Activated naive CD4-positive, alpha-beta T cell treated with anti-CD3 and anti-CD28 coated beads for 36 hours (primary cell): Measurements from ENCODE around the gene DOHH. TPM values are rescaled to one million over a fixed set of nuclear protein-coding genes. Genes with fewer than 3 reads are reported as not detected.
"Not testable (repeated sequence)": the region's sequence is repeated elsewhere in the genome, so short reads cannot be mapped to it uniquely, and the experiment has no call there.

Experiments
- CTCF ChIA-PET: fragments of 350-600 bp; sonication (Branson Sonifier 250); formaldehyde crosslinking; loops from one replicate; lab custom pipeline; 2021; ENCODE audit warnings: antibody characterized with exemption; lab: Charles Lee
- DNase-seq: peaks from one replicate; pipeline ENCODE4 v3.0.0-alpha.2; 2020
- H3K27ac Mint-ChIP-seq: one replicate; pipeline ENCODE4 v1.8.0; 2021; ENCODE audit warnings: mild to moderate bottlenecking, mixed read lengths
- H3K27me3 Mint-ChIP-seq: one replicate; pipeline ENCODE4 v1.8.0; 2021; ENCODE audit warnings: low read depth, mixed read lengths
- H3K36me3 Mint-ChIP-seq: one replicate; pipeline ENCODE4 v1.8.0; 2021; ENCODE audit warnings: low read depth, mixed read lengths
- H3K4me1 Mint-ChIP-seq: one replicate; pipeline ENCODE4 v1.8.0; 2021; ENCODE audit warnings: low read depth, mixed read lengths
- H3K4me3 Mint-ChIP-seq: one replicate; pipeline ENCODE4 v1.8.0; 2021; ENCODE audit warnings: mild to moderate bottlenecking, moderate library complexity, mixed read lengths
- H3K9me3 Mint-ChIP-seq: one replicate; pipeline ENCODE4 v1.8.0; 2021; ENCODE audit warnings: mixed read lengths
- intact Hi-C: fragments of 100-400 bp; cut with micrococcal nuclease; formaldehyde crosslinking; loops from one replicate; pipeline ENCODE4 v1.15.1; 2023
- total RNA-seq, 2 experiments: library from RNA; stranded (reverse); gene quantifications; one replicate each; pipeline ENCODE4 v1.2.3, GENCODE V29; 2021

Gene DOHH
- total RNA-seq, 2 experiments from 2014 or later, result 13.3 to 14.0 TPM

DNA sequence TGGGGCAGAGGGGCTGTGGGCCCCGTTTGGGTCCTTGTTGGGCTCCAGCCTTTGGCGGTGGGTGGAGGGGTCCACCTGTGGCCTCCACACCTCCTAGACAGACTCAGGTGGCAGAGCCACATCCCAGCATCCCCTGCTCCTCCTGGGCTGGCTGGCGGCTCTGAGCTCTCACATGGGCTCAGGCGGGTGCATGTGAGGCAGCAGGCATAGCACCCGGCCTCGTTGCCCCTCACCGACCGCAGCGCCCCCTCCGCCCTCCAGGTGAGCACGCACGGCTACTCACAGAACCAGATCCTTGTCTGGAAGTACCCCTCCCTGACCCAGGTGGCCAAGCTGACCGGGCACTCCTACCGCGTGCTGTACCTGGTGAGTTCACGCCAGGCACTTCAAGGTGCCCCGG is 32.6 kb upstream of the DOHH start:
- H3K36me3 Mint-ChIP-seq, result peaks cover 6% of the 10 kb centered on the region
- DNase-seq, result no peak
- intact Hi-C loops, result no loop called here
- H3K27ac Mint-ChIP-seq, result no peak overlapping the region
- H3K9me3 Mint-ChIP-seq, result no peaks in the 10 kb centered on the region
- H3K27me3 Mint-ChIP-seq, result no peaks in the 10 kb centered on the region
- CTCF ChIA-PET, result interaction anchor here (0.6 kb wide), 1 partner anchor 362 kb away, joined by 3 read pairs; no protein-coding TSS in a partner anchor
- no peaks in the 10 kb centered on the region for H3K4me1 Mint-ChIP-seq
- no peak overlapping the region for H3K4me3 Mint-ChIP-seq

DNA sequence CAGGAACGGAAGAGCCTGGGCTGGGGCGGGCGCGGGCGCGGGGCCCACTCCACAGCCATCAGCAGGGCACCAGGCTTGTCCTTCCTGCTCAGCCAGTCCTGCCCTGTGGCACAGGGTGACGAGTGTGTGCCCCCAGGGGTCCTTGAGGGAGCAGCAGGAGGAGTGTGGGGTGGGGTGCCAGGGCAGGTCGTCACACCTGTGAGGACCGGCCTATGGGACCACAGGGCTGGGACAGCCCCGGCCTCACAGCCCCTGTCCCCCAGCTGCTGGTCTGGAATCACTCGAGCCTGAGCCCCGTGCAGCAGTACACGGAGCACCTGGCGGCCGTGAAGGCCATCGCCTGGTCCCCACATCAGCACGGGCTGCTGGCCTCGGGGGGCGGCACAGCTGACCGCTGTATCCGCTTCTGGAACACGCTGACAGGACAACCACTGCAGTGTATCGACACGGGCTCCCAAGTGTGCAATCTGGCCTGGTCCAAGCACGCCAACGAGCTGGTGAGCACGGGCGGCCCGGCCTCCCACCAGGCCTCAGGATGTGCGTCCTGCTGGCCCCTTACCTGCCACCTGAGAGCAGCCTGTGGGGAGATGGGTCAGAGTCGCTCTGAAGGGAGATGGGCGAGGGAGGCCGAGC is 31.8 kb upstream of the DOHH start:
- CTCF ChIA-PET, result no interaction called here
- Mint-ChIP-seq H3K9me3 (no peaks in the 10 kb centered on the region), H3K27me3 (no peaks in the 10 kb centered on the region), H3K36me3 (peaks cover 4% of the 10 kb centered on the region), H3K4me1 (no peaks in the 10 kb centered on the region), H3K27ac (no peak overlapping the region), H3K4me3 (no peak overlapping the region)
- intact Hi-C loops, result no loop called here
- no peak for DNase-seq

DNA sequence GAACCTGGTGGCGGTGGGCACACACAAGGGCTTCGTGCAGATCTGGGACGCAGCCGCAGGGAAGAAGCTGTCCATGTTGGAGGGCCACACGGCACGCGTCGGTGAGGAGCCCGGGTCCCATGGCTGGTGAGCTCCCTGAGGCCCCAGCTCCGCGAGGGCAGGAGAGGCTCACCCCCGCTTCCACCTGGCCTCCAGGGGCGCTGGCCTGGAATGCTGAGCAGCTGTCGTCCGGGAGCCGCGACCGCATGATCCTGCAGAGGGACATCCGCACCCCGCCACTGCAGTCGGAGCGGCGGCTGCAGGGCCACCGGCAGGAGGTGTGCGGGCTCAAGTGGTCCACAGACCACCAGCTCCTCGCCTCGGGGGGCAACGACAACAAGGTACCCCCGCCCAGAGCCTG is 31.2 kb upstream of the DOHH start:
- DNase-seq, result no peak
- H3K4me3 Mint-ChIP-seq, result no peak overlapping the region
- CTCF ChIA-PET, result no interaction called here
- intact Hi-C loops, result no loop called here
- H3K27me3 Mint-ChIP-seq, result no peaks in the 10 kb centered on the region
- H3K9me3 Mint-ChIP-seq, result no peaks in the 10 kb centered on the region
- H3K4me1 Mint-ChIP-seq, result no peaks in the 10 kb centered on the region
- H3K27ac Mint-ChIP-seq, result no peak overlapping the region
- H3K36me3 Mint-ChIP-seq, result peaks cover 8% of the 10 kb centered on the region

DNA sequence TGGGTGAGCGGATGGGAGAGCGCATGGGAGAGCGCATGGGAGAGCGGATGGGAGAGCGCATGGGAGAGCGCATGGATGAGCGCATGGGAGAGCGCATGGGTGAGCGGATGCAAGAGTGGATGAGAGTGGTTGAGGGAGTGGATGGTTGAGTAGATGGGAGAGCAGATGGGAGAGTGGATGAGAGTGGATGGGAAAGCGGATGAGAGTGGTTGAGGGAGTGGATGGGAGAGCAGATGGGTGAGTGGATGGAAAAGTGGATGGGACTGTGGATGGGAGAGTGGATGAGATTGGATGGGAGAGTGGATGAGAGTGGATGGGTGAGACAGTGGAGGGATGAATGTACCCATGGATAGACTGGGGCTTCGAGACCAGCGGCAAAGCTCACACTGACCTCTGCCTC is 29.9 kb upstream of the DOHH start:
- intact Hi-C loops, result no loop called here
- DNase-seq, result no peak
- Mint-ChIP-seq H3K36me3 (peaks cover 8% of the 10 kb centered on the region), H3K9me3 (no peaks in the 10 kb centered on the region), H3K27me3 (no peaks in the 10 kb centered on the region), H3K4me1 (no peaks in the 10 kb centered on the region), H3K4me3 (no peak overlapping the region), H3K27ac (no peak overlapping the region)
- CTCF ChIA-PET, result no interaction called here

DNA sequence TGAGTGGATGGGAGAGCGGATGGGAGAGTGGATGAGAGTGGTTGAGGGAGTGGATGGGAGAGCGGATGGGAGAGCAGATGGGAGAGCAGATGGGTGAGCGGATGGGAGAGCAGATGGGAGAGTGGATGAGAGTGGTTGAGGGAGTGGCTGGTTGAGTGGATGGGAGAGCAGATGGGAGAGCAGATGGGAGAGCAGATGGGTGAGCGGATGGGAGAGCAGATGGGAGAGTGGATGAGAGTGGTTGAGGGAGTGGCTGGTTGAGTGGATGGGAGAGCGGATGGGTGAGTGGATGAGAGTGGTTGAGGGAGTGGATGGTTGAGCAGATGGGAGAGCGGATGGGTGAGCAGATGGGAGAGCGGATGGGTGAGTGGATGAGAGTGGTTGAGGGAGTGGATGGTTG is 28.8 kb upstream of the DOHH start:
- H3K27ac Mint-ChIP-seq, DNase-seq, H3K27me3 Mint-ChIP-seq, H3K9me3 Mint-ChIP-seq, H3K4me1 Mint-ChIP-seq, H3K36me3 Mint-ChIP-seq, H3K4me3 Mint-ChIP-seq, CTCF ChIA-PET, intact Hi-C loops: not testable (repeated sequence)

DNA sequence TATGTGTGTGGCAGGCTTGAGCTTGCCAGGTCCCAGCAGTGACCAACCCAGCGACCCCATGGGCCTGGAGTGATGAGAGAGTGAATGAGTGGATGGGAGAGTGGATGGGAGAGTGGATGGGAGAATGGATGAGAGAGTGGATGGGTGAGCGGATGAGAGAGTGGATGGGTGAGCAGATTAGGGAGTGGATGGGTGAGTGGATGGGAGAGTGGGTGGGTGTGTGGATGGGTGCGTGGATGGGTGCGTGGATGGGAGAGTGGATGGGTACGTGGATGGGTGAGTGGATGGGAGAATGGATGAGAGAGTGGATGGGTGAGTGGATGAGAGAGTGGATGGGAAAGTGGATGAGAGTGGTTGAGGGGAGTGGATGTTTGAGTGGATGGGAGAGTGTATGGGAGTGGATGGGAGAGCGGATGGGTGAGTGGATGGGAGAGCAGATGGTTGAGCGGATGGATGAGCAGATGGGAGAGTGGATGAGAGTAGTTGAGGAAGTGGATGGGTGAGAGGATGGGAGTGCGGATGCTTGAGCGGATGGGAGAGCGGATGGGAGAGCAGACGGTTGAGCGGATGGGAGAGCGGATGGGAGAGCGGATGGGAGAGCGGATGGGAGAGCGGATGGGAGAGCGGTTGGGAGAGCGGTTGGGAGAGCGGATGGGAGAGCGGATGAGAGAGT is 28.2 kb upstream of the DOHH start:
- H3K9me3 Mint-ChIP-seq, result no peaks in the 10 kb centered on the region
- H3K27ac Mint-ChIP-seq, result no peak overlapping the region
- no peak for DNase-seq
- peaks cover 10% of the 10 kb centered on the region for H3K36me3 Mint-ChIP-seq
- intact Hi-C loops, result no loop called here
- no peaks in the 10 kb centered on the region for H3K27me3 Mint-ChIP-seq
- H3K4me3 Mint-ChIP-seq, result no peak overlapping the region
- CTCF ChIA-PET, result no interaction called here
- H3K4me1 Mint-ChIP-seq, result no peaks in the 10 kb centered on the region

DNA sequence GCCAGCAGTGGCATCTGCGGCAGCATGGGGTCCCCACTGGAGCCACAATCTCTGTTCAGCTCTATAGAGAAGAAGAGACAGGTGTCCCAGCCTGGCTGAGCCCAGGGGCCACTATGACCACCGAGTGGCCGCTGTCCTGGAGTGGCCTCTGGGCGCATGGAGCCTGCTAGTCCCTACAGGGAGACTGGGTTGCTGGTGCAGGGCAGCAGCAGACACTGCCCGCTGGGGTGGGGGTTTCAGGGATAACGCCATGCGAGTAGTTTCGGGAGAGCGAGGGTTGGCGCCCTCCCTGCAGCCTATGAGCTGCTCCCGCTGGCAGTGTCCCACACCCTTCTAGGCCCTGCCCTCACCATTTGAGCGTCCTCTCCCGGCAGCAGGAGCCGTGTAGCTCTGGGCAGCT is 27.6 kb upstream of the DOHH start:
- no peak overlapping the region for H3K4me3 Mint-ChIP-seq
- no peak overlapping the region for H3K27ac Mint-ChIP-seq
- CTCF ChIA-PET, result interaction anchor here (1.1 to 2.4 kb wide), 2 partner anchors 17 to 190 kb away, joined by 4 to 9 read pairs; no protein-coding TSS in a partner anchor
- intact Hi-C loops, result no loop called here
- H3K36me3 Mint-ChIP-seq, result peaks cover 8% of the 10 kb centered on the region
- no peaks in the 10 kb centered on the region for H3K4me1 Mint-ChIP-seq
- no peaks in the 10 kb centered on the region for H3K27me3 Mint-ChIP-seq
- no peaks in the 10 kb centered on the region for H3K9me3 Mint-ChIP-seq
- DNase-seq, result no peak

DNA sequence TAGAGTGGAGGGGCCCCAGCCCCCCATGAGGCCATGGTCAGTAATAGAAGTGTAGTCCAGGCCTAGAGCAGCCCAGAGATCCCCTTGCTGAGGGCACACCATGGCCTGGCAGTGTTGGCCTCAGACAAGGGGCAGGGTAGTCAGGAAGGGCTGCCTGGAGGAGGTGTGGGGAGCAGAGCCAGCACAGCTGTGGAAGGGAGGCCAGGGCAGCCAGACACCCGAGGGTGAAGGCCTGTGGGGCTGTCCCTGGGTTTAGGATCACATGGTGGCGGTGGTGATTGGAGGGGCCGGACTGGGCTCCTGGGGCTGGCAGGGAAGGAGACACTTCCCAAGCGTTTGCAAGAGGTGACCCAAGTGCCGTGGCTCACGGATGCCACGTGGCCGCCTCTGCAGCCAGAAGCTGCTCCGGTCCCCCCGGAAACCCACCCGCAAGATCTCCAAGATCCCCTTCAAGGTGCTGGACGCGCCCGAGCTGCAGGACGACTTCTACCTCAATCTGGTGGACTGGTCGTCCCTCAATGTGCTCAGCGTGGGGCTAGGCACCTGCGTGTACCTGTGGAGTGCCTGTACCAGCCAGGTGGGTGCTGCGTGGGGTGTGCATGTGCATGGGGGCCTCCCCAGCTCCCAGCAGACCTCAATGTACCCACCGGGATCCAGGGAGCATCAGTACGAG is 26.9 kb upstream of the DOHH start:
- Mint-ChIP-seq H3K36me3 (peaks cover 6% of the 10 kb centered on the region), H3K4me1 (no peaks in the 10 kb centered on the region), H3K4me3 (no peak overlapping the region), H3K27me3 (no peaks in the 10 kb centered on the region), H3K27ac (no peak overlapping the region), H3K9me3 (no peaks in the 10 kb centered on the region)
- no peak for DNase-seq
- intact Hi-C loops, result no loop called here
- CTCF ChIA-PET, result interaction anchor here (1.0 to 2.4 kb wide), 3 partner anchors 18 to 191 kb away, joined by 4 to 9 read pairs (median 4); partner anchors contain the start of gene MFSD12

GRCh38 chr19:3526507-3527237 is 26.2 kb upstream of the DOHH start:
- Mint-ChIP-seq H3K27ac (no peak overlapping the region), H3K4me1 (no peaks in the 10 kb centered on the region), H3K9me3 (no peaks in the 10 kb centered on the region), H3K27me3 (no peaks in the 10 kb centered on the region), H3K4me3 (no peak overlapping the region), H3K36me3 (peaks cover 9% of the 10 kb centered on the region)
- intact Hi-C loops, result no loop called here
- CTCF ChIA-PET, result interaction anchor here (0.7 to 2.4 kb wide), 4 partner anchors 18 to 192 kb away, joined by 3 to 9 read pairs (median 4); partner anchors contain the start of gene MFSD12
- DNase-seq, result no peak

- CTCF ChIA-PET, result no interaction called here
- no peaks in the 10 kb centered on the region for H3K9me3 Mint-ChIP-seq
- H3K4me3 Mint-ChIP-seq, result no peak overlapping the region
- H3K27ac Mint-ChIP-seq, result no peak overlapping the region
- H3K36me3 Mint-ChIP-seq, result peaks cover 12% of the 10 kb centered on the region
- peaks cover 4% of the 10 kb centered on the region for H3K4me1 Mint-ChIP-seq
- intact Hi-C loops, result no loop called here
- no peak for DNase-seq
- no peaks in the 10 kb centered on the region for H3K27me3 Mint-ChIP-seq
Measured at GRCh38 chr19:3524904-3525451, 24.5 kb upstream of the DOHH start.

GRCh38 chr19:3524078-3524842 is 23.8 kb upstream of the DOHH start:
- Mint-ChIP-seq H3K27me3 (no peaks in the 10 kb centered on the region), H3K9me3 (no peaks in the 10 kb centered on the region), H3K4me3 (no peak overlapping the region), H3K4me1 (peaks cover 9% of the 10 kb centered on the region), H3K27ac (no peak overlapping the region), H3K36me3 (peaks cover 12% of the 10 kb centered on the region)
- no peak for DNase-seq
- intact Hi-C loops, result no loop called here
- CTCF ChIA-PET, result no interaction called here
